ENCODE results near the gene WWTR1. TPM values are rescaled to one million over a fixed set of nuclear protein-coding genes. Genes with fewer than 3 reads are reported as not detected.

The WWTR1 gene
- total and polyA plus RNA-seq, 8 donors = 15.4 to 116 (median 61.4) TPM

GRCh38 chr3:149599236-149599635 lies 58.6 kb downstream of the WWTR1 start:
- intact Hi-C loops (cut with DNase I; ENCODE audit: low total_unique reads) = no loop called here
- Histone ChIP-seq H3K9me3 (no peaks in the 10 kb centered on the region), H3K4me3 (no peak overlapping the region), H3K4me1 (peaks cover 12 to 62% (median 36%) of the 10 kb centered on the region in 4 donors), H3K27me3 (no peaks in the 10 kb centered on the region), H3K36me3 (no peaks in the 10 kb centered on the region), H3K27ac (no peak overlapping the region)
- DNase-seq = no peak
- WGBS, 5 donors = 51 to 82% (median 61%) methylated on average over 2 of the region's 2 CpGs
- TF ChIP-seq POLR2AphosphoS5 (IDR thresholded peaks at IDR 0.05) (no peak), CTCF (IDR thresholded peaks at IDR 0.05) (no peak), EP300 (IDR thresholded peaks at IDR 0.05) (no peak), POLR2A (IDR thresholded peaks at IDR 0.05) (no peak)

GRCh38 chr3:149596134-149596770 lies 61.6 kb downstream of the WWTR1 start:
- Histone ChIP-seq H3K36me3 (no peaks in the 10 kb centered on the region), H3K27ac (peak overlapping the region in 2 of 5 donors; percentile 17 to 45), H3K4me1 (peaks cover 8 to 62% (median 31%) of the 10 kb centered on the region in 4 donors), H3K9me3 (no peaks in the 10 kb centered on the region), H3K27me3 (no peaks in the 10 kb centered on the region), H3K4me3 (no peak overlapping the region)
- DNase-seq = no peak
- intact Hi-C loops (cut with DNase I; ENCODE audit: low total_unique reads) = no loop called here
- no peak for TF ChIP-seq POLR2A (IDR thresholded peaks at IDR 0.05)
- no peak for TF ChIP-seq CTCF (IDR thresholded peaks at IDR 0.05)
- peak in 1 of 3 donors; percentile 12 for TF ChIP-seq POLR2AphosphoS5 (IDR thresholded peaks at IDR 0.05)
- TF ChIP-seq EP300 (IDR thresholded peaks at IDR 0.05) = no peak
- 88 to 96% (median 93%) methylated on average over 6 of the region's 6 CpGs for WGBS, 5 donors

- 71 to 80% (median 74%) methylated on average over 8 of the region's 8 CpGs for WGBS, 5 donors
- Histone ChIP-seq H3K4me3 (no peak overlapping the region), H3K36me3 (no peaks in the 10 kb centered on the region), H3K4me1 (peaks cover 8 to 62% (median 30%) of the 10 kb centered on the region in 4 donors), H3K27me3 (no peaks in the 10 kb centered on the region), H3K27ac (peak overlapping the region in 1 of 5 donors; percentile 50), H3K9me3 (no peaks in the 10 kb centered on the region)
- no peak for DNase-seq
- intact Hi-C loops (cut with DNase I; ENCODE audit: low total_unique reads) = no loop called here
- no peak for TF ChIP-seq POLR2AphosphoS5 (IDR thresholded peaks at IDR 0.05)
- no peak for TF ChIP-seq EP300 (IDR thresholded peaks at IDR 0.05)
- TF ChIP-seq POLR2A (IDR thresholded peaks at IDR 0.05) = no peak
- no peak for TF ChIP-seq CTCF (IDR thresholded peaks at IDR 0.05)
These were observed 64.2 kb downstream of the WWTR1 start for GRCh38 chr3:149593418-149594160.

- 72 to 90% (median 84%) methylated on average over 9 of the region's 9 CpGs for WGBS, 5 donors
- H3K27ac ChIP-seq = peak overlapping the region in 1 of 5 donors; percentile 50
- H3K27me3 ChIP-seq = no peaks in the 10 kb centered on the region
- no peak overlapping the region for H3K4me3 ChIP-seq
- no peaks in the 10 kb centered on the region for H3K36me3 ChIP-seq
- intact Hi-C loops (cut with DNase I; ENCODE audit: low total_unique reads) = no loop called here
- H3K4me1 ChIP-seq = peaks cover 8 to 62% (median 34%) of the 10 kb centered on the region in 4 donors
- TF ChIP-seq POLR2A (IDR thresholded peaks at IDR 0.05) (no peak), POLR2AphosphoS5 (IDR thresholded peaks at IDR 0.05) (peak in 1 of 3 donors; percentile 20), EP300 (IDR thresholded peaks at IDR 0.05) (no peak)
- no peaks in the 10 kb centered on the region for H3K9me3 ChIP-seq
- DNase-seq = no peak
These were observed 65.0 kb downstream of the WWTR1 start for GRCh38 chr3:149592758-149593240.
